Brain microvascular endothelial cell (primary cell): ENCODE data around the gene KLRK1.

Experiments
- DNase-seq: peaks from one replicate; pipeline ENCODE4 v3.0.0-alpha.2; 2020
- H3K27ac ChIP-seq: fragments of 250-450 bp; sonication (Bioruptor Pico); 2 replicates; pipeline ENCODE4 v1.5.1; 2020; ENCODE audit warnings: mild to moderate bottlenecking, moderate library complexity
- H3K27me3 ChIP-seq: fragments of 250-450 bp; sonication (Bioruptor Pico); replicated peaks from 2 replicates; pipeline ENCODE4 v1.5.1; 2020; ENCODE audit warnings: mild to moderate bottlenecking
- H3K36me3 ChIP-seq: fragments of 250-450 bp; sonication (Bioruptor Pico); replicated peaks from 2 replicates; pipeline ENCODE4 v1.5.1; 2020; ENCODE audit warnings: mild to moderate bottlenecking
- H3K4me3 ChIP-seq: 2 replicates; pipeline ENCODE4 v1.5.1; 2011; ENCODE audit warnings: low read depth, mild to moderate bottlenecking, control low read depth, low read length, moderate library complexity
- in situ Hi-C: cut with HindIII; loops from 2 replicates; pipeline ENCODE4 v1.10.0; 2017; ENCODE audit warnings: low sequenced_read_pairs, low pct_ligation_motif_present
- TF ChIP-seq, protein P1 (sequence below): IDR thresholded peaks from 2 replicates; pipeline ENCODE4 v1.5.1; 2011; ENCODE audit warnings: low read depth, mild to moderate bottlenecking, moderate library complexity, low read length, control low read depth, inconsistent platforms; ENCODE audit errors: missing control alignments

KLRK1 gene

GRCh38 chr12:10408842-10409241 is 19.0 kb upstream of the KLRK1 start:
- no peak for DNase-seq
- H3K27me3 ChIP-seq = no peaks in the 10 kb centered on the region
- no peak overlapping the region for H3K4me3 ChIP-seq
- no peak overlapping the region for H3K27ac ChIP-seq
- TF ChIP-seq, protein P1, sequence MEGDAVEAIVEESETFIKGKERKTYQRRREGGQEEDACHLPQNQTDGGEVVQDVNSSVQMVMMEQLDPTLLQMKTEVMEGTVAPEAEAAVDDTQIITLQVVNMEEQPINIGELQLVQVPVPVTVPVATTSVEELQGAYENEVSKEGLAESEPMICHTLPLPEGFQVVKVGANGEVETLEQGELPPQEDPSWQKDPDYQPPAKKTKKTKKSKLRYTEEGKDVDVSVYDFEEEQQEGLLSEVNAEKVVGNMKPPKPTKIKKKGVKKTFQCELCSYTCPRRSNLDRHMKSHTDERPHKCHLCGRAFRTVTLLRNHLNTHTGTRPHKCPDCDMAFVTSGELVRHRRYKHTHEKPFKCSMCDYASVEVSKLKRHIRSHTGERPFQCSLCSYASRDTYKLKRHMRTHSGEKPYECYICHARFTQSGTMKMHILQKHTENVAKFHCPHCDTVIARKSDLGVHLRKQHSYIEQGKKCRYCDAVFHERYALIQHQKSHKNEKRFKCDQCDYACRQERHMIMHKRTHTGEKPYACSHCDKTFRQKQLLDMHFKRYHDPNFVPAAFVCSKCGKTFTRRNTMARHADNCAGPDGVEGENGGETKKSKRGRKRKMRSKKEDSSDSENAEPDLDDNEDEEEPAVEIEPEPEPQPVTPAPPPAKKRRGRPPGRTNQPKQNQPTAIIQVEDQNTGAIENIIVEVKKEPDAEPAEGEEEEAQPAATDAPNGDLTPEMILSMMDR = no peak
- in situ Hi-C loops = no loop called here
- H3K36me3 ChIP-seq = no peaks in the 10 kb centered on the region

GRCh38 chr12:10406725-10407124 is 16.9 kb upstream of the KLRK1 start:
- no peak overlapping the region for H3K27ac ChIP-seq

GRCh38 chr12:10405294-10405693 is 15.5 kb upstream of the KLRK1 start:
- in situ Hi-C loops = no loop called here
- TF ChIP-seq, protein P1 = no peak

More at GRCh38 chr12:10406725-10407124, 16.9 kb upstream of the KLRK1 start:
- H3K36me3 ChIP-seq = no peaks in the 10 kb centered on the region
- DNase-seq = no peak
- no peaks in the 10 kb centered on the region for H3K27me3 ChIP-seq
- in situ Hi-C loops = no loop called here
- TF ChIP-seq, protein P1 = no peak
- H3K4me3 ChIP-seq = no peak overlapping the region

DNA sequence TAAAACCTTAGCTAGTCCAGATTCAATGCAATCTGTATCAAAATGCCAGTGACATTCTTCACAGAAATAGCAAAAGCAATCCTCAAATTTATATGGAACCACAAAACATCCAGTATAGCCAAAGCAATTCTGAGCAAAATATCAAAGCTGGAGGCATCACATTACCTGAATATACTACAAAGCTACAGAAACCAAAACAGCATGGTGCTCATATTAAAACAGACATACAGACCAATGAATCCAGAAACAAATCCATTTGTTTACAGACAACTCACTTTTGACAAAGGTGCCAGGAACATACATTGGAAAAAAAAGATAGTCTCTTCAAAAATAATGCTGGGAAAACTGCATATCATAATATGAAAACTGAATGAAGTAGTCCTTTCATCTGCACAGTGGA is 15.0 kb upstream of the KLRK1 start:
- in situ Hi-C loops = no loop called here
- TF ChIP-seq, protein P1 = no peak
- Histone ChIP-seq H3K4me3 (no peak overlapping the region), H3K27me3 (no peaks in the 10 kb centered on the region), H3K27ac (no peak overlapping the region), H3K36me3 (no peaks in the 10 kb centered on the region)
- DNase-seq = no peak

More at GRCh38 chr12:10405294-10405693, 15.5 kb upstream of the KLRK1 start:
- H3K36me3 ChIP-seq = no peaks in the 10 kb centered on the region
- no peak for DNase-seq
- no peaks in the 10 kb centered on the region for H3K27me3 ChIP-seq
- H3K4me3 ChIP-seq = no peak overlapping the region
- no peak overlapping the region for H3K27ac ChIP-seq

DNA sequence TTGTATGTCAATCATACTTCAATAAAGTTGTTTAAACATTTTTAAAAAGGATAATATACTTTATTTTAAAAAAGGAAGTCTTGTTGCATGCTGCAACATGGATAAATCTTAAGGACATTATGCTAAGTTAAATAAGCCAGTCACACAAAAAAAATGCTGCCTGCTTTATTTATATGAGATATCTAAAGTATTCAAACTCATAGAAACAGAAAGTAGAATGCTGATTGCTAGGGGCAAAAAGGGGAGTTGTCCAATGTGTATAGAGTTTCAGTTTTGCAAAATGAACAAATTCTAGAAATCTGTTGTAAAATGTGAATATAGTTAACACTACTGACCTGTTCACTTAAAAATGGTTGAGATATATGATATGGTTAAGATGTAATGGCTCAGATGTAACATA is 11.0 kb upstream of the KLRK1 start:
- in situ Hi-C loops = no loop called here
- TF ChIP-seq, protein P1 = no peak
- Histone ChIP-seq H3K27ac (no peak overlapping the region), H3K4me3 (no peak overlapping the region), H3K27me3 (no peaks in the 10 kb centered on the region), H3K36me3 (no peaks in the 10 kb centered on the region)
- no peak for DNase-seq

GRCh38 chr12:10398168-10398567 is 8.3 kb upstream of the KLRK1 start:
- TF ChIP-seq, protein P1 = no peak
- H3K4me3 ChIP-seq = no peak overlapping the region
- H3K27ac ChIP-seq = no peak overlapping the region
- no peak for DNase-seq
- H3K27me3 ChIP-seq = no peaks in the 10 kb centered on the region
- no peaks in the 10 kb centered on the region for H3K36me3 ChIP-seq
- in situ Hi-C loops = no loop called here
